GM12872 (cell line): ENCODE results near the gene KCNMA1.

ENCODE experiments used
- TF ChIP-seq, protein P1 (sequence below): IDR thresholded peaks from 3 replicates; pipeline ENCODE4 v1.5.1; 2011; ENCODE audit warnings: low read depth, mild to moderate bottlenecking, low read length, moderate library complexity; ENCODE audit not compliant: insufficient read depth

The KCNMA1 gene

DNA sequence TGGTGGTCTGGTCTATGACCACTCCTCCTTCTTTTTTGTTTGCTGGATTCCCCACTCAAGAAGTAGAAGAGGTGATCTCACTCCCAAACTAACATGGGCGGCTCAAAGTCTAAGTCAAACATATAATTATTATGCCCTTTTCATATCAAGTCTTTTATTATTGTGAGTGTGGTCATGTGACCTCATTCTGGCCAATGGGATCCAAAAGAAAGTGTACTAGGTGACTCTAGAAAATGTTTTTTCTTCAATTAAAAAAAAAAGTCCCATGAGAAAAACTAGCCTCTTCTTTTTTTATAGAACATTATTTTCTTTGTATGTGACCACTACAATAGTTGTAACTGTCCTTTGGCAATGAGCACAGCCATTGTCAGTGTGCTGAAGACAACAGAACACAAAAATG lies 772.7 kb downstream of the KCNMA1 start:
- TF ChIP-seq, protein P1, sequence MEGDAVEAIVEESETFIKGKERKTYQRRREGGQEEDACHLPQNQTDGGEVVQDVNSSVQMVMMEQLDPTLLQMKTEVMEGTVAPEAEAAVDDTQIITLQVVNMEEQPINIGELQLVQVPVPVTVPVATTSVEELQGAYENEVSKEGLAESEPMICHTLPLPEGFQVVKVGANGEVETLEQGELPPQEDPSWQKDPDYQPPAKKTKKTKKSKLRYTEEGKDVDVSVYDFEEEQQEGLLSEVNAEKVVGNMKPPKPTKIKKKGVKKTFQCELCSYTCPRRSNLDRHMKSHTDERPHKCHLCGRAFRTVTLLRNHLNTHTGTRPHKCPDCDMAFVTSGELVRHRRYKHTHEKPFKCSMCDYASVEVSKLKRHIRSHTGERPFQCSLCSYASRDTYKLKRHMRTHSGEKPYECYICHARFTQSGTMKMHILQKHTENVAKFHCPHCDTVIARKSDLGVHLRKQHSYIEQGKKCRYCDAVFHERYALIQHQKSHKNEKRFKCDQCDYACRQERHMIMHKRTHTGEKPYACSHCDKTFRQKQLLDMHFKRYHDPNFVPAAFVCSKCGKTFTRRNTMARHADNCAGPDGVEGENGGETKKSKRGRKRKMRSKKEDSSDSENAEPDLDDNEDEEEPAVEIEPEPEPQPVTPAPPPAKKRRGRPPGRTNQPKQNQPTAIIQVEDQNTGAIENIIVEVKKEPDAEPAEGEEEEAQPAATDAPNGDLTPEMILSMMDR = no peak

DNA sequence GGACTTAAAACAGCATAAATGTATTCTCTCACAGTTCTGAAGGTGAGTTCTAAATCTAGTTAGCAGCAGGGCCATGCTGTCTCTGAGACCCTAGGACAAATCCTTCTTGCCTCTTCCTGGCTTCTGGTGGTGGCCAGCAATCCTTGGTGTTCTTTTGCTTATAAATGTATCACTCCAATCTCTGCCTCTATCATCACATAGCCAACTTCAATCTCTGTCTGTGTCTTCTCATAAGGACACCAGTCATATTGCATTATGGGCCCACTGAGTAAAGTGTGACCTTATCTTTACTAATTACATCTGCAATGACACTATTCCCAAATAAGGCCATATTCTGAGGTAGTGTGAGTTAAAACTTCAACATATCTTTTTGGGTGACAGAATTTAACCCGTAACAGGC lies 778.9 kb downstream of the KCNMA1 start:
- TF ChIP-seq, protein P1 = no peak

DNA sequence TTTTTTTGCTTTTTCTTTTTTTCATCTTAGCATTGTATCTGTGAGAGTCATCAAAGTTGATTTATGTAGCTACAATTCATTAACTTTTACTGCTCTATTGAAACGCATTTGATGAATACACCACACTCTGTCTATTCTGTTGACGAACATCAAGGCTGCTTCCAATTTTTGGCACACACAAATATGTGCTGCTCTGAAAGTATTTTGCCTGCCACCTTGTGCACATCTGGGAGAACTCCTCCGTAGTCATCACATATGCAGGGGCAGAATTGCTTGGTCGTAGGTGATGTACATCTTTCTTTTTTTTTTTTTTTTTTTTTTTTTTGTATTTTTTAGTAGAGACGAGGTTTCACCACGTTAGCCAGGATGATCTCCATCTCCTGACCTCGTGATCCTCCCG lies 796.8 kb downstream of the KCNMA1 start:
- TF ChIP-seq, protein P1 = no peak

DNA sequence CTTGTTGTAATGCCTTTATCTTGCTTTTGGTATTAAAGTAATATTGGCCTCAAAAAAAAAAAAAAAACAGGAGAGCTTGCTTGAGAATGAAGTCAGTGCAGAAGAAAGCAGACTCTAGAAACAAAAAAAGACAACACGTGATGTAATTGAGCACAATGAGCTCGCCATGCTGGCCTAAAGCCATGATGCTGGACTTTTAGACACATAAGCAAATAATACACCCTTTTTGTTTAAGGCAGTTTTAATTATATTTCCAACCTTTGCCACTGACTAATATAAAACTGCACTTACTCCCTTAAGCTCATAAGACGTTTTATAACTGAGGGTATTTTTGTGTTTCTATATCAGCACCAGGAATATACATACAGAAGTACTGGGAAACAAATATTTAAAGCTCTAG lies 798.3 kb downstream of the KCNMA1 start:
- TF ChIP-seq, protein P1 = no peak

DNA sequence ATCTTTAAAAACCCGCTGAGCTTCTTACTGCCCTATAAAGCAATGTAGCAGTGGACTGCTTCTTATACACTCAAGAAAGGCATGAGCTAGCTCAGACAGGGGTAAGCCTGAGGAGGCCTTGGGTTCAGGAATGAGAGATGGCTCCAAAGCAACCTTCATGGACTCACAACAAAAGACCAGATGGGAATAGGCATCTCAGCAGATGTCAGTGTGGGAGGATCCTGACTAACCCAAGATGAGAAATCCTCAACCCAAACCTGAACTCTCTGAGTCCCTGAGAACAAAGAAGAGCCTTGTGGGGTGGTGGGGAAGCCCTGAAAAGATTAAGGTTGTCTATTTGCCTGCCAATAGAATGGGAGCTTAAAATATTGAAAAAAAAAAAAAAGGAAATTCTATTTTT lies 807.4 kb downstream of the KCNMA1 start:
- TF ChIP-seq, protein P1 = no peak

DNA sequence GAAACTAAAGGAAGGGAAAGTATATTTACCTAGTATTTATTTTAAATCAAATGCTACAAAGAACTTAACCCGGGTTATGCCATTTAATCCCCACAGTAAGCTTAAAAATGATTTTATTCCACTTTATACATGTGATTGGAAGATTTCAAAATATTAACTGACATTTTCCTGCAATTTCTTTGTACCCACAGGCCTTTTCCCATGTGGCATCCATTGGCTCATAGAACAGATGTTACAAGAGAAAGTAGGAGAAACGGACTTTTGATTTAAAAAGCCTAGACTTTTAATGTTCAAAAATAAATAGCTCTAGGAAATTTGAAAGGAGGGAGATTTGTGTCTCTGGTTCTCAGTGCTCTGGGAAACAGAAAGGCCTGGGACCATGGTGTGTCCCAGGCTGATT lies 807.9 kb downstream of the KCNMA1 start:
- TF ChIP-seq, protein P1 = no peak
